Measurements from ENCODE around the gene GTF2H3. TPM values are rescaled to one million over a fixed set of nuclear protein-coding genes. Genes with fewer than 3 reads are reported as not detected.

GTF2H3 gene
- total and polyA plus RNA-seq, 9 of the 15 experiments (the other 6 are each of a cell fraction or from before 2014, with no cell fraction given), result 22.7 to 99.7 (median 49.6) TPM

- TF ChIP-seq, protein P1, sequence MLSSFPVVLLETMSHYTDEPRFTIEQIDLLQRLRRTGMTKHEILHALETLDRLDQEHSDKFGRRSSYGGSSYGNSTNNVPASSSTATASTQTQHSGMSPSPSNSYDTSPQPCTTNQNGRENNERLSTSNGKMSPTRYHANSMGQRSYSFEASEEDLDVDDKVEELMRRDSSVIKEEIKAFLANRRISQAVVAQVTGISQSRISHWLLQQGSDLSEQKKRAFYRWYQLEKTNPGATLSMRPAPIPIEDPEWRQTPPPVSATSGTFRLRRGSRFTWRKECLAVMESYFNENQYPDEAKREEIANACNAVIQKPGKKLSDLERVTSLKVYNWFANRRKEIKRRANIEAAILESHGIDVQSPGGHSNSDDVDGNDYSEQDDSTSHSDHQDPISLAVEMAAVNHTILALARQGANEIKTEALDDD (IDR thresholded peaks at IDR 0.05), result no peak
- TF ChIP-seq, protein P2, sequence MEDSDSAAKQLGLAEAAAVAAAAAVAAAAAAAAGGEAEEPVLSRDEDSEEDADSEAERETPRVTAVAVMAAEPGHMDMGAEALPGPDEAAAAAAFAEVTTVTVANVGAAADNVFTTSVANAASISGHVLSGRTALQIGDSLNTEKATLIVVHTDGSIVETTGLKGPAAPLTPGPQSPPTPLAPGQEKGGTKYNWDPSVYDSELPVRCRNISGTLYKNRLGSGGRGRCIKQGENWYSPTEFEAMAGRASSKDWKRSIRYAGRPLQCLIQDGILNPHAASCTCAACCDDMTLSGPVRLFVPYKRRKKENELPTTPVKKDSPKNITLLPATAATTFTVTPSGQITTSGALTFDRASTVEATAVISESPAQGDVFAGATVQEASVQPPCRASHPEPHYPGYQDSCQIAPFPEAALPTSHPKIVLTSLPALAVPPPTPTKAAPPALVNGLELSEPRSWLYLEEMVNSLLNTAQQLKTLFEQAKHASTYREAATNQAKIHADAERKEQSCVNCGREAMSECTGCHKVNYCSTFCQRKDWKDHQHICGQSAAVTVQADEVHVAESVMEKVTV (CRISPR knock-in tag; IDR thresholded peaks at IDR 0.05), result no peak
- TF ChIP-seq ZFX (CRISPR knock-in tag; IDR thresholded peaks at IDR 0.05), result peak; percentile 61
- TF ChIP-seq TEAD4 (IDR thresholded peaks at IDR 0.05; ENCODE audit: low read length), result no peak; the same call in 1 of the 2 replicates
- TF ChIP-seq TEAD4 (CRISPR knock-in tag; IDR thresholded peaks at IDR 0.05; ENCODE audit: borderline replicate concordance), result no peak
- peak; percentile 98 for TF ChIP-seq POLR2G (IDR thresholded peaks at IDR 0.05; ENCODE audit: low read depth, low read length)
- TF ChIP-seq PKNOX1 (IDR thresholded peaks at IDR 0.05), result peak; percentile 71
- no peak for TF ChIP-seq FOXO4 (CRISPR knock-in tag; IDR thresholded peaks at IDR 0.05)
- peak; percentile 42; the same call in 1 of the 2 replicates for TF ChIP-seq KDM2B (CRISPR knock-in tag; IDR thresholded peaks at IDR 0.05)
- TF ChIP-seq, protein P3, sequence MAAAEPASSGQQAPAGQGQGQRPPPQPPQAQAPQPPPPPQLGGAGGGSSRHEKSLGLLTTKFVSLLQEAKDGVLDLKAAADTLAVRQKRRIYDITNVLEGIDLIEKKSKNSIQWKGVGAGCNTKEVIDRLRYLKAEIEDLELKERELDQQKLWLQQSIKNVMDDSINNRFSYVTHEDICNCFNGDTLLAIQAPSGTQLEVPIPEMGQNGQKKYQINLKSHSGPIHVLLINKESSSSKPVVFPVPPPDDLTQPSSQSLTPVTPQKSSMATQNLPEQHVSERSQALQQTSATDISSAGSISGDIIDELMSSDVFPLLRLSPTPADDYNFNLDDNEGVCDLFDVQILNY (CRISPR knock-in tag; IDR thresholded peaks at IDR 0.05), result peak; percentile 39; the same call in 1 of the 2 replicates
- no peak for TF ChIP-seq TRIM28 (IDR thresholded peaks at IDR 0.05)
- TF ChIP-seq HNRNPL (IDR thresholded peaks at IDR 0.05; ENCODE audit: low read depth, low read length), result no peak
- TF ChIP-seq SMAD2 (IDR thresholded peaks at IDR 0.05; ENCODE audit: low read depth, low read length), result no peak
- peak; percentile 98 for TF ChIP-seq SUPT5H (IDR thresholded peaks at IDR 0.05)
- no peak for TF ChIP-seq PYGO2 (tag; IDR thresholded peaks at IDR 0.05)
- no peak for TF ChIP-seq ZNF134 (CRISPR knock-in tag; conservative IDR thresholded peaks at IDR 0.05)
- TF ChIP-seq ZNF445 (CRISPR knock-in tag; IDR thresholded peaks at IDR 0.05; ENCODE audit: low read depth), result no peak
- no peak for TF ChIP-seq ZNF75A (CRISPR knock-in tag; IDR thresholded peaks at IDR 0.05)
- no peak for TF ChIP-seq ZNF518B (CRISPR knock-in tag; IDR thresholded peaks at IDR 0.05)
These were observed at the start of gene GTF2H3, which contains the start of gene EIF2B1 (continued) for GRCh38 chr12:123633379-123634141.

Data from K562 (cell line).